CMK (cell line): Measurements from ENCODE around the gene CCDC146.

Source experiments
- DNase-seq: peaks from one replicate; pipeline ENCODE4 v3.0.0-alpha.2; 2010; ENCODE audit warnings: low read depth

Gene CCDC146

DNA sequence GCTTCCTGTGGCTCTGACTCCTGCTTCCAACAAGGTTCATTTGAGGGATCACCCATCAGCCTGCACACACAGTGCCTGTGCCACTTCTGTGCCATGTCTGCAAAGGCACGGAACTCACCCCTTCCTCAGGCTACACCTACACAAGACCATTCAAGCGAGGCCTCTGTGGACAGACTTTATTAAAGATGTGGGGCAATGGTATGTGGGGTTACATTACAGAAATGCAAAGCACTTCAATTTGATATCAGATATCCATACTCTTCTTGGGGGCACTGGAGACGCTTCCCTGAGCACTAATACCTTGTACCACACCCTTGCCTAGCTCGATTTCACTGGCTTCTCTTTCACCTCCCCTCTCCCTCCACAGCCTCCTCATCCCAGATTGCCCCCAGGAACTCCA is 161.6 kb downstream of the CCDC146 start:
- no peak for DNase-seq

DNA sequence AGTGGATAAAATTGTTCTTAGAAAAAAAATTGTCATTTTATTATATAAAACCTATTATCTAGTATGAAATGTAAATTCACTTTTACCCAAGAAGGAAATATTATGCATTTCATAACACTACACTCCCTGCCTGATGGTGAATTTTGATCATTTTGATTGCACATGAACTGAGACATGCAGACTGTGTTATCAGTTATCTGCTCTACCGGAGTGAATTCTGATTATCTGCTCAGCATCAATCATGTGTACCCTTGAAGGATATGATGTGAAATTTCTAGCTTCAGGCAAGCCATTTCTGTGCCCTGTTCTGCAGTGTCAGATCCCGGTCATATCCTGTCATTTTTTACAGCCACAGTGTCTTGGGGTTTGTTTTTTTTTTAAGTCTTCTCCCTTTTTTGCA is 162.2 kb downstream of the CCDC146 start:
- no peak for DNase-seq

DNA sequence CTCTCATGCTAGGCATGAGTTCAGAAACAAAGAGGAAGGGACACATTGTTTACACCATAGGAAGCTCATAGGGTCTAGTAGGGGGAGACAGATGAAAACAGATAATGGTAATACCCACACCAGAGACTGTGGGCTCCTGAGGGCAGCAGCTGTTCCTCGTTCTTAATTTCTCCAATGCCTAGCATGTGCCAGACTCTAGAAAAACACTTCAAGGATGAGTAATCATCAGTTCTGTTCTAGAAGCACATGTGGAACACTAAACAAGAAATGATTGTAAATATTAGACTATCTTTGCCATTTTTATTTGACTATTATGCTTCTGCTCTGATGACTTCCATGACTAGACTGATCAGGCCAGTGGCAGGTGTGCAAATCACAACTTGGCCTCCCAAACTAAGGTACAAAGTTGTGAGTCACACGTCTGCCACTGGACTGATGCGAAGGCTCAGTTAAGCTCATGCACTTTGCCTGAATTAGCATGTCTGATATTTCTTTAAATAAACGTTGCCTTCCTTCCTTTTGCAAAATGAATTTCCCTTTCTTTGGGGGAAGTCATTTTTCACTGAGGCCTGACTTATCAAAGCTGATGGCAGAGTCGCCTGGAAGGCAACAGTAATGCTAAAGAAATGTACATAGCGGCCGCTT is 166.4 kb downstream of the CCDC146 start:
- DNase-seq, result no peak

DNA sequence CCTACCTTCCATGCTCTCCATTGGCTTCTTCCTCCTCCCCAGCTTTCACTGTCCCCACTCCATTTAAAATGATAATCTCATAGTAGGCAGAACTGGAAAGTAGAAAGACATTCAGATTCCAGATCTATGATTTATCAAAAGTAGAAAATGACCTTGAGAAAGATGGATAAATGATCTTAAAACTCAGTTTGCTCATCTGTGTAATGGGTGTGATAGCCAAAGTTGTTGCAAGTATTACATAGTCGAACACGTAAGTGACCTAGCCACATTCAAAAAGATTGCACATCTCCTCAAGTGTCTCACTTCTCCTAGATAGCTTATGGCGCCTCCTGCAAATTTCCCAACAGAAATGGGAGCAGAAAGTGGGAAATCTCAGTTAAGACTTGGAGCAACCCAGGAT is 167.0 kb downstream of the CCDC146 start:
- DNase-seq, result no peak

DNA sequence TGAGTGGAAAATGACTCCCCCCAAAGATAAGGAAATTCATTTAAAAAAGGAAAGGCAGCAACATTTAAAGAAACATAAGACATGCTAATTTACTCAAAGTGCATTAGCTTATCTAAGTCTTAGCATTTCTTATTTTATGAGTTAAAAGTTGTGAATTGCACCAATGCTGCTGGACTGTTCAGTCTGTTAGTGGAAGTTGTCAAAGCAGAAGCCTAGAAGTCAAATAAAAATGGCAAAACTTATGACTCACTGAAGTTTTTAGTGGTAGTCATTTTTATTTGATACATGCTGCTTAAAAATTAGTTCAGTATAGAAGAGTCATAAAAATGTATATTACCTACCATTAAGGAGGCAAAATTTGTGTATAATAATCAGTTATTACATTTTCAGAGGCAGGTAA is 168.0 kb downstream of the CCDC146 start:
- DNase-seq, result no peak

DNA sequence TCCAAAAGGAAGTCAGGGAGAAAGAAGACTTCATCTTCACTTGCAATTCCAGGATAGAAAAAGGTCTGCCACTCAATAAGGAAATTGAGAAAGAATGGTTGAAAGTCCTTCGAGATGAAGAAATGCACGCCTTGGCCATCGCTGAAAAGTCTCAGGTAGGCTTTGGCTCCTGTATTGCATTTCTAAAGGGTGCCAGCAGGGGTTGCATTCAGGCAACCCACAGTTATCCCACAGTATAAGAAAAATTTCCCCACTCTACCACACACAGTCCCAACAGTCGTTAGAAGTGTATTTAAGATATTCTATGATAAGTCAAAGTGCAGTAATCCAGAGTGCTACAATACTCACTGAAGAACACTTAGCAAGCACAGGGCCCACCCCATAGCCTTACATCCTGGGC is 170.6 kb downstream of the CCDC146 start:
- no peak for DNase-seq

DNA sequence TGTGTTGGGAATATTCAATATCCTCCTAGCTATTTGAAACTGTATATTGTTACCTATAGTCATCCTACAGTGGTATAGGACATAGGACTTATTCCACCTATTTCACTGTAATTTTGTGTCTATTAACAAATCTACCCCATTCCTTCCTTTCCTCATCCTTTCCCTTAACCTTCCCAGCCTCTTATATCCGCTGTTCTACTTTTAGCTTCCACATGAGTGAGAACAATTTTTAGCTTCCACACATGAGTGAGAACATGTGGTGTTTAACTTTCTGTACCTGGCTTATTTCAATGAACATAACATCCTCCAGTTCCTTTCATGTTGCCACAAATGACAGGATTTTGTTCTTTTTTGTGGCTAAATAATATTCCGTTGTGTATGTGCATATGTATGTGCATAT is 173.1 kb downstream of the CCDC146 start:
- no peak for DNase-seq

DNA sequence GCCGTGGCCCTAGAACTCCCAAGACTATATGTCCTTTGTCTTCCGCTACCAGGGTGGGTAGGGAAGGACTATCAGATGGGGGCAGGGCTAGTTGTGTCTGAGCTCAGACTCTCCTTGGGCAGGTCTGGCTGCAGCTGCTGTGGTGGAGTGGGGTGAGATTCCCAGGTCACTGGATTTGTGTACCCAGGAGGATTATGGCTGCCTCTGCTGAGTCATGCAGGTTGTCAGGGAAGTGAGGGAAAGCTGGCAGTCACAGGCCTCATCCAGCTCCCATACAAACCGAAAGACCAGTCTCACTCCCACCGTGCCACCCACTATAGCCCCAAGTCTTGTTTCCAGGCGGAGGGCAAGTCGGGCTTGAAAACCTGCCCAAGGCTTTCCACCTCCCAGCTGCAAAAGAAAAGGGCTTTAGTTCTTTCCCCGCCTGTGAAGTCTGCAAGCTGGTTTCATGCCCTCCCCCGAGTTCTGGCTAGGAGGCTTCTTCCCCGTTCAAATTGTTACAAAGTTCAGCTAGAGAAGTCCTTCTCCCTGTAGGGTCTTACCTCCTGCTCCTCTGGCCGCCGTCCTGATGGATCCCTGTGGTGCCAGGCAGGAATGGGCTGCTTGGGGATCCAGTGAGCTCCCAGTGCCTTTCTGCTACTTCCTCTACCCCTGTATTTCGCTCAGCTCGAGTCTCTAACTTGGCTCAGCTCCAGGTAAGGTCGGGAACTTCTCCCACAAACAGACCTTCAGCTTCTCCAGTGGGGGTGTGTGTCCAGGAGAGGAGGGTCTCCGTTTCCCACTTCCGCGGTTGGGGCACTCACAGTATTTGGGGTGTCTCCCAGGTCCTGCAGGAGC is 184.0 kb downstream of the CCDC146 start:
- no peak for DNase-seq

DNA sequence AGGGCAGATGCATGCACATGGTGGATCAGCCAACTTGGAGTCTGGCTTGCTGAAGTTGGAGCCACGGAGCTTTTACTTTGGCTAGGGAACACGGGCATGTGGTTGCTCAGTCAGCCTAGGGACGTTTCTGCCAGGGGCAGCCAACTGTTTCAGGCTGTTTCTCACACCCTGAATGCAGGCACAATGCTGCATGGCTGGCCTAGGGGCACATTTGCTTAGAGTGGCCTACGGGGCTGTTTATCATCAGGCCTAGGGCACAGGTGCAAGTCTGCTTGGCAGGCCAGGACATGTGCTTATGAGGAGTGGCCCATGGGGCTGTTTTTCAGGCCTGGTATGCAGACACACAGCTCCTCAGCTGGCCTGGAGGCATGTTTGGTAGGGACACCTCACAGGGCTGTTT is 186.4 kb downstream of the CCDC146 start:
- no peak for DNase-seq

DNA sequence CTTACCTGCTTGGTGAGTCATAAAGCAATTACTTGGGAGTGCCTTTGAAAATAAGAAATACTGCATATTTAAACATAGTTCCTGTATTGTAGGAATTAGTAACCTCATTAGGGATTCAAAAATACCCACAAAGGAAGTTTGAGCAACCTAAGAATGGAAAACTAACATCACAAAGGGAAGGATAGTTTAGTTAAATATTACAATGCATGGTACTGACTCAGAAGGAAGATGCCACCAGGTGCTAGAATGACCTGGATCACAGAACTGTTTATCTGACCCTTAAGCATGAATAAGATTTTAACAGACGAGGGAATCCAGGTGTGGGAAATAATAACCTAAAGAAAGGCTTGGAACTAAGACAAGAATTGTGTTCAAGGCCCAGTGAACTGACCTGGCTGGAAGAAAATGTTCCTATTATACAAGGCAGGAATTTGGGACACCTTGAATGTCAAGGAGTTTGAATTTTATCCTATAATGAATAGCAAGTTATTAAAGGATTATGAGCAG is 187.4 kb downstream of the CCDC146 start:
- no peak for DNase-seq

DNA sequence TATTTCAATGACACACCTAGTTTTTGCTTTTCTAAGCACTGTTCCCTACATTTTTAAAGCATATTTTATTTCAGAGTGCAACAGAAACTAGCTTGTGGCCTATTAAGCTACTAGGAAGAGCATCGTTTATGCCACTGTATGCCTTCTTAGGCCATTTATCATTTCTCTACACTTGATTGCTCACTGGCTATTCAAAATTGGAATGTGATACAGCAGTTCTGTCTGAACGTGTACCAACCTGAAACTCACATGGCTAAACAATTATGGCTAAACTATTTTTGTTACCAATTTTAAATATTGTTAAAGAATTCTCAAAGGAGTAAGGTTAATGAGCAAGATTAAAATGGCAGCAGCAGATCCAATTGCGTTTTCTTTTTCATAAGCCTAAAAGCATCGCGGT is 188.6 kb downstream of the CCDC146 start:
- no peak for DNase-seq

DNA sequence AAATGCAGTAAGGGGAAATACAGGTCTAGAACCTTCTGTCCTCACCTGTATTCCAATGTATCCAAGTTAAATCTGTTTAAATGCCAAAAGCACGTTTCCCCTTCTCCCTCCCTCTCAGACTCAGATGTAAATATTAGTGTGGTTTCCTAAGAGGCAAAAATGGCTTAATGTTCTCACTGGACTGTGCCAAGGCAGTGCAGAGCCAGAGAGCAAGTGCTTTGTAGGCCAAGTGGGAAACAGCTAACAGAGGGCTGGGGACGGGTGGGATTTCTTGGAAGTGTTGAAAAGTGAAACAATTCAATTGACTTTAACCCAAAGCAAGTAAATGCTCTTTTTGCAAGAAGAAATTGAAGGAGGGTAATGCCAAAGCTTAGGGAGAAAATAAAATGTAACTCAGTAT is 190.7 kb downstream of the CCDC146 start:
- DNase-seq, result no peak

DNA sequence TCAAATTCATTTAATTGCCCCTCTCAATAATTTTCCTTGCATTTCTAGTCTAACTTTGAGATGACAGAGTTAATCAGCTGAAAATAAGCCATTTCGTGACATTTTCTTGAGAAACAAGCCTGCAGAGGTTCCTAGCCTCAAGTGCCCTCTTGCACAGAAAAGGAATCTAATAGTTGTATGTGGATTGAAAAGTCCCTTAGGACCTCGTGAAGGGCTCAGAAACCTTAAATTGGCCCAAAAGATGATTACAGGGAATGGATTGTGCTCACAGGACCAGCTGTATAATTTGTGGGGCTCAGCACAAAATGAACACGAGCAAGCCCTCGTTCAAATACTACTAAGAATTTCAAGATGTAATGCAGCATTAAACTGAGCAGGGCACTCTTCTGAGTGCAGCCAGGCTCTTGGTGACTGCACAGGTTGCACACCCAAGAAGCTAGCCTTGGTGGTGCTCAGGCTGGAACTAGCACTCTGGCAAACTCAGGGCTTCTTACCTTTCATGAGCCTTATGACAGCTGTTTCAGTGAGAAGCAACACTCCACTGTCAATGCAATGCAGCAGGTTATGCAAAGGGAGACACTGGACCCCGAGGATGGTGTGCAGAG is 191.6 kb downstream of the CCDC146 start:
- no peak for DNase-seq

DNA sequence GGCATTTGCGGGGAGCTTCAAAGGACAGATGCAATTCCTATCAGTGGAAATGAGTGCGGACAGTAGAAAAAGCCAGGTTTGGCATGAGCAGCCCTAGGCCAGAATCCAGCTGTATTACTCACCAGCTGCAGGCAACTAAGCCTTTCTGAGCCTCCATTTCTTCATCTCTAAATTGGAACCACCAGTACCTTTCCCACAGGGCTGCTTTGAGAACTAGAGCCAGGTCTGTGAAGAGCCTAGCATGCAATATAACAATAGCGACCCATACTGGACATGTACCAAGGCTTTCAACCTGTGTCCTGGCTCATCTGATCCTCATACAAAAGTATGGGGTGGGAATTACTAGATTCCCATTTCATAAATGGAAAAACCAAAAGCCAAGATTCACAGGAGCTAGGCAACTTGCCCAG is 192.8 kb downstream of the CCDC146 start:
- DNase-seq, result no peak

DNA sequence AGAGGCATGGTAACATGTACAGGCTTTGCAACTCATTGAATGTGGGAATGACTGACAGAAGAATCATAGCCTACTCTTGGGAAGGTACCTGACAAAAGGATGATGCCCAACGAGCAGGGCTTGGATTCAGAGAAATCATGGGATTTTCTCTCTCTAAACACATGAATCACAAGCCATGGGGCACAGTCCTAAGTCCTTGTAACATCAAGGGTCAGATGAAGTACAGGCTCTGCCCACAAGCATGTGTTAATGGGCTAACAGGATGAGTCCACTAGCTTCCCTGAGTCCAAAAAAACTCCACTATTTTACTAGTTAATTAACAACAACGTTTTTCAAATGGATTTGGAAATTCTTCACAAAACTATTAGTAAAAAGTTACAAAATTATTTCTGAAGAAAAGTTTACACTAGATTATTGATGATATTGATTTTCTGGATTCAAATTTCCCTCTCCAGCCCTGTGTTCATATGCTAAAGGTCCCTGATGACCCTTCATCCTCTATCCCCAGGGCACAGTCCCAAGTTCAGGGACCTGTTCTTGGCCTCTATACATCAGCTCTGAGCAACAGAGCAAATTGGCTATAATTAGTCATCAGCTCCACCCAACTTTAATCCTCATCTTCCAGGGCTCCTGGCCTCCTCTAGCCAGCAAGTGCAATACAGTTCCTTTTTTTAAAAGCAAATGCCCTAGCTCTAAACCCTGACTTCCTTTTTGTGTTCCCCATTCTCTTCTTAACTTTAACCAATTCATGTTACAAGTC is 194.0 kb downstream of the CCDC146 start:
- DNase-seq, result no peak

DNA sequence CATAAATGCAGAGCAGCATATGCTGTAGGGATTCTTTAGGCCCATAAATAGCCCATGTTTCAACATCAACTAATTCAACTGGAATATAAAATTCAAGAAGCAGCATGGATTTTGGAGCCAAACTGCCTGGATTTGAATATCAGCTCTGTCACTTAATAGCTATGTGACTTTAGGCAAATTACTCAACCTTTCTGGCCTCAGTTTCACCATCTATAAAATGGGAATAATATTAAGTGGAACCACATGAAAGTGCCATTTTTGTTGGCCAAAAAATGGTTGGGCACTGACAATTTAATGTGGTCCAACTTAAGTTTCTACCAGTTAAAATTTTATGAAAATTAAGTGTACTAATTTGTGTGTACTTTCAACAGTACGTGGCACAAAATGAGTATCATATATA is 195.6 kb downstream of the CCDC146 start:
- no peak for DNase-seq

DNA sequence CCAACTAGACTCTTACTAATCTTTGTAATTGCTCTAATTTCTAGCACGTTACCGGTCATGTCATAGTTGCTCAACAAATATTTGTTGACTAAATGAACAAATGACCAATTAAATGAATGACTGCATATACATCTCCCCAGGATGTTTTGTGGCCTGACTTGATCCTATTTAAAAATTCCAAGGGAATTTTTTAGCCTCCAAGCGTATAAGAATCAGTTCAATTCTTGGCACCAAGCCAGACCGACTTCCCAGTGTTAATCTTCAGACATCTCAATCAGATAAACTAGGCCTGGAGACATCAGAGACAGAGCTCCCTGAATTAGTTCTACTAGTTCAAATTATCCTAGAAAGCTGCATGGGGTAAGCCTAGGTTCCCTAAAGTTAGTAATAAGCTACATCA is 197.7 kb downstream of the CCDC146 start:
- DNase-seq, result no peak

DNA sequence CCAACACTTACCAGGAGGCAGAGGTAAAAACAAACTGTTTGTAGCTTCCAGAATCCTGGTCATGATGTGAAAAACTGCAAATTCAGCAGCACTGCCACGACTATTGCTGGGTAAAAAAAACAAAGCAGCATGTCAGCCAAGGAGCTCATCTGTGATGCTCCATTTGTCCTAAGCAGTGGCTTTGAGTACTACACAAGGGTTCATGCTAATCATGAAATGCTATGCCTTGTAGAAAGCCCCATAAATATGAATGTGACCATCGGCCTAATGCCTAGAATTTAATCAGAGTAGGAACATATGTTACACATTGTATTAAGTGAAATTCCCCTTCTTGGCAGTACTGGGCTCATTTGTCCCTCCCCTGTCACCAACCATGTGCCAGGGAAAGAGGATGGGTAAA is 198.3 kb downstream of the CCDC146 start:
- DNase-seq, result no peak

DNA sequence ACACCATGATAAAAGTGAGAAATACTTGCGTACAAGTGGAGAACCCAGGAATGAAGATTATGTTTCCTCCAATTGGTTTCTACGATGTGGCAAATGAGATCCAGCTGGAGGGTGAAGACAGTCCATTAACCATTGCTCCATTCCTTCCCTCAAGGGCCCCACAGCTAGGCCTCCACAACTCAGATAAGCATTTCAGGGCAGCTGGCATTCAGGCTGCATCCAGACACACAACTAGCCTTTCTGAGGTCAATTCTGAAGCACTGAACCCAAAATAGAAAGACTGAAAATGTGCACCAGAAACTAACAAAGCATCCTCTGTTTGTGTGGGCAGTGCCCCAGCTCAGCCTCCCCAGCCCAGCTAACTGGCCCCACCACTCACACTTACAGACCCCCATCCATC is 198.9 kb downstream of the CCDC146 start:
- no peak for DNase-seq

DNA sequence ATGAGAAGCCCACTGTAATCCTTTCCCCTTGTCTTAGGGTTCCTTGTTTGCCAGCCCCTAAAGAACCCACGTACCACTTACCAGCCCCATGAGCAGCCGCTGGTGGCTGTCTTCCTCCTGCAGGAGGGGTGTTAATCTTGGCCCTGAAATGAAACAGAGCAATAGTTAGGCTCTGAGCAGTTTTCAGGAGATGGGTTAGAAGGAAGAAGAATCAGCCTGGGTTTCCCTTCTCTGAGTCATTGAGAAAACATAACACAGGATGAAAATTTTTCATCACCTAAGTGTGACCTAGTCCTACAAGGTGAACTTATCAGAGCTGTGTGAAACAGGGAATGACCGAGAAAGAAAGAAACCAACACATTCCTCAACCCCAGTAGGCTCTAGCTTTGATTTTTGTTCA is 203.7 kb downstream of the CCDC146 start:
- no peak for DNase-seq

DNA sequence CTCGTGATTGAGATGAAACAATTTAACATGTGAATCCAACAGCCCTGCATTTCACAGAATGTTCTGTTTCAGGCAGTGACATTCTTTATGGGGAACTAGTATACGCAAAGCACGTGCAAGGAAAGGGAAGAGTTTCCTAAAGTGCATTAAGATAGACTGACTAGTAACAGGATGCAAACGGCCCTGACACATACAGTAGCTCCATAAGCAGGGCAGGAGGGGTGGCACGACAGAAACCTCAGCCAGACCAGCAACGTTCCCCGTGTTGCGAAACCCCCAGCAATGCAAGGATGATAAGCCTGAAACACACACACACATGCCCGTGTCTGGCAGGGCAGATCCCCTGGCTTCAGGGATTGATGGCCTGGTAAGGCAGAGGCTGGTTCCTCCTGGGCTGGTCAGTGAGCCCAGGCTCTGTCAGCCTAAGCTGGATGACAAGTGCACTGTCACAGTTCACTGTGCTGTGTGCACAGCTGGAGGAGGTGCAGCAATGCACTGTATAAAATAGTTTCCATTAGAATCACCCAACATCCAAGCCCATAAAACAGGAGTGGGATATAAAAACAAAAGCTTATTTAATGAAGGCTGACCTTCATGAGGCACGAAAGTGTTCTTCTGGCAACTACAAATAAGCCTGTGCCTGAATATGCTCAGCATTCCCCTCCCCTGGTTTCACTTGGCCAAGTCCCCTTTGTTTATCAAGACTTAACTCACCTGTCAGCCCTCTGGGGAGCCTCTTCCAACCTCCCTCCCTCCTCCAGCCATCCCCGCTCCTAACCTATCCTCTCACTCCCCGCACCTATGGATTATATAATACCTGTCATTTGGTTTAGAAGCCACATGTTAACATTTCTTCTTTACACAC is 204.9 kb downstream of the CCDC146 start:
- DNase-seq, result no peak
